Liver (tissue), 9 donors: Measurements from ENCODE around the gene ZNF768. TPM values are rescaled to one million over a fixed set of nuclear protein-coding genes. Genes with fewer than 3 reads are reported as not detected.

Experiments
- DNase-seq: peaks from one replicate; pipeline ENCODE4 v3.0.0-alpha.2; 2017; ENCODE audit warnings: low spot score
- H3K27ac ChIP-seq, 2 donors: one replicate each; pipeline ENCODE4 v1.7.0; 2013; ENCODE audit warnings: inconsistent platforms in 2 of 2, low read length in 2 of 2, control low read depth in 1 of 2, low read depth in 1 of 2, mild to moderate bottlenecking in 1 of 2
- H3K27me3 ChIP-seq, 4 donors: one replicate each; pipeline versions ENCODE4 v1.6.1 to v1.7.0; 2013; ENCODE audit warnings: low read length in 3 of 4, inconsistent platforms in 1 of 4, mild to moderate bottlenecking in 1 of 4, moderate library complexity in 1 of 4; ENCODE audit not compliant: control insufficient read depth in 4 of 4, insufficient read depth in 4 of 4
- H3K36me3 ChIP-seq, 4 donors: one replicate each; pipeline versions ENCODE4 v1.6.1 to v1.7.0; 2013; ENCODE audit warnings: low read length in 3 of 4, mild to moderate bottlenecking in 3 of 4, low read depth in 1 of 4, moderate library complexity in 1 of 4; ENCODE audit not compliant: control insufficient read depth in 4 of 4, insufficient read depth in 3 of 4
- H3K4me1 ChIP-seq, 4 donors: one replicate each; pipeline versions ENCODE4 v1.6.1 to v1.7.0; 2013; ENCODE audit warnings: low read length in 3 of 4, mild to moderate bottlenecking in 3 of 4, moderate library complexity in 1 of 4; ENCODE audit not compliant: control insufficient read depth in 4 of 4, insufficient read depth in 4 of 4
- H3K4me3 ChIP-seq, 3 donors: one replicate each; pipeline versions ENCODE4 v1.6.1 to v1.7.0; 2013; ENCODE audit warnings: low read length in 3 of 3, control low read depth in 1 of 3, low read depth in 1 of 3, mild to moderate bottlenecking in 1 of 3
- H3K9ac ChIP-seq, 2 donors: one replicate each; pipeline ENCODE4 v1.7.0; 2013; ENCODE audit warnings: low read length in 2 of 2, mild to moderate bottlenecking in 2 of 2, moderate library complexity in 2 of 2, control low read depth in 1 of 2, low read depth in 1 of 2
- H3K9me3 ChIP-seq, 4 donors: one replicate each; pipeline versions ENCODE4 v1.6.1 to v1.7.0; 2013; ENCODE audit warnings: low read length in 3 of 4; ENCODE audit not compliant: control insufficient read depth in 4 of 4
- ATF3 ChIP-seq: IDR thresholded peaks from 2 replicates; pipeline ENCODE4 v1.6.1; 2016; ENCODE audit warnings: antibody characterized with exemption
- EGR1 ChIP-seq, 2 donors: IDR thresholded peaks; 2 replicates each; pipeline ENCODE4 v1.6.1; 2016 to 2018; ENCODE audit warnings: antibody characterized with exemption in 2 of 2, low read depth in 2 of 2
- FOXA1 ChIP-seq: IDR thresholded peaks from 2 replicates; pipeline ENCODE4 v1.6.1; 2016; ENCODE audit warnings: antibody characterized with exemption
- FOXA2 ChIP-seq: IDR thresholded peaks from 2 replicates; pipeline ENCODE4 v1.6.1; 2016; ENCODE audit warnings: antibody characterized with exemption
- GABPA ChIP-seq, 2 donors: IDR thresholded peaks in 1 of 2; conservative IDR thresholded peaks in 1 of 2; 2 replicates each; pipeline ENCODE4 v1.6.1; 2016; ENCODE audit warnings: antibody characterized with exemption in 2 of 2, mild to moderate bottlenecking in 1 of 2, moderate library complexity in 1 of 2
- HNF4A ChIP-seq, 2 donors: conservative IDR thresholded peaks; 2 replicates each; pipeline ENCODE4 v1.6.1; 2016; ENCODE audit warnings: antibody characterized with exemption in 2 of 2, mild to moderate bottlenecking in 2 of 2
- HNF4G ChIP-seq: IDR thresholded peaks from 2 replicates; pipeline ENCODE4 v1.6.1; 2016; ENCODE audit warnings: antibody characterized with exemption
- JUND ChIP-seq, 2 donors: IDR thresholded peaks; 2 replicates each; pipeline ENCODE4 v1.6.1; 2016; ENCODE audit warnings: antibody characterized with exemption in 2 of 2
- MAX ChIP-seq: IDR thresholded peaks from 2 replicates; pipeline ENCODE4 v1.6.1; 2016; ENCODE audit warnings: antibody characterized with exemption
- NR2F2 ChIP-seq: IDR thresholded peaks from 2 replicates; pipeline ENCODE4 v1.6.1; 2016; ENCODE audit warnings: antibody characterized with exemption
- RAD21 ChIP-seq, 2 donors: IDR thresholded peaks; 2 replicates each; pipeline ENCODE4 v1.6.1; 2016; ENCODE audit warnings: antibody characterized with exemption in 2 of 2, mild to moderate bottlenecking in 2 of 2
- RXRA ChIP-seq, 2 donors: IDR thresholded peaks; 2 replicates each; pipeline ENCODE4 v1.6.1; 2017 to 2018; ENCODE audit warnings: antibody characterized with exemption in 2 of 2, mild to moderate bottlenecking in 1 of 2
- SP1 ChIP-seq: IDR thresholded peaks from 2 replicates; pipeline ENCODE4 v1.6.1; 2018; ENCODE audit warnings: antibody characterized with exemption, mild to moderate bottlenecking
- TAF1 ChIP-seq: conservative IDR thresholded peaks from 2 replicates; pipeline ENCODE4 v1.6.1; 2016; ENCODE audit warnings: antibody characterized with exemption, mild to moderate bottlenecking
- YY1 ChIP-seq: IDR thresholded peaks from 2 replicates; pipeline ENCODE4 v1.6.1; 2016; ENCODE audit warnings: antibody characterized with exemption, mild to moderate bottlenecking
- ZBTB33 ChIP-seq: IDR thresholded peaks from 2 replicates; pipeline ENCODE4 v1.6.1; 2016; ENCODE audit warnings: antibody characterized with exemption
- WGBS: extraction: QIAGEN DNeasy Blood & Tissue Kit; methylation state at CpG from one replicate; pipeline ENCODE4 v1.1.7; 2013; 5-methylcytosine and 5-hydroxymethylcytosine counted together
- polyA plus RNA-seq, 2 donors: library from polyadenylated mRNA; stranded (reverse) in 1 of 2; unstranded in 1 of 2; fragments of 200-250 nt in 1 of 2; fragments of >200 nt in 1 of 2; fragmentation: Nextera tagmentation in 1 of 2; extraction: Ambion mirVana in 1 of 2; gene quantifications; one replicate each; pipeline versions ENCODE4 v1.2.1 to v1.2.3, GENCODE V29; 2013 to 2015
- total RNA-seq, 2 donors: library from RNA; depleted of rRNA; stranded (reverse); fragments of >200 nt; gene quantifications; one replicate each; pipeline ENCODE4 v1.2.3, GENCODE V29; 2014
- TF ChIP-seq, protein P1 (sequence below): fragments of 150-350 bp; IDR thresholded peaks from 2 replicates; pipeline ENCODE4 v1.5.1; 2017; ENCODE audit warnings: improper control_type of control experiment, low read depth, low read length; ENCODE audit not compliant: missing input control
- TF ChIP-seq, protein P2 (sequence below): IDR thresholded peaks from 2 replicates; pipeline ENCODE4 v1.6.1; 2016; ENCODE audit warnings: antibody characterized with exemption, mild to moderate bottlenecking
- donor health status: healthy.
- donor health status: healthy.
- donor health status: healthy.
- donor health status: healthy.
- donor health status: healthy.

Gene ZNF768
- total and polyA plus RNA-seq, 4 donors, result 2.2 to 16.9 (median 10.9) TPM

DNA sequence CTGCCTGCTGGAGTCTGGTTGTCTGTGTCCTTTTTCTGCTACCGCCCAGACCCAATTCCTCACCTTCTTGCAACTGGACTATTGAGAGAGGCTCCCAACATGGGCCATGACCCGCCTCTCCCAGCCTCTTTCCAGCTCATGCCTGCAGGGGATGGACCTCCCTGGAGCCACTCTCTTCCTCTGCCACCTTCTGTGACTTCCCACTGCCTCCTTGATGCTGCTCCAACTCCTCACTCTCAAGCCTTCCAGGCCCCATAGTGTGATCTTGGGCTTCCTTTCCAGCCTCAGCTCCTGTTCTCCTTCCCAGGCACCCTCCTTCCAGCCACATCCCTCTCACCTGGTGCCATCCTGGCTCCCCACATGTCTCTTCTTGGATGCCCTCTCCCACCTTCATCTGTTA is 11.1 kb downstream of the ZNF768 start:
- Histone ChIP-seq H3K4me3 (no peak overlapping the region), H3K27me3 (no peaks in the 10 kb centered on the region), H3K4me1 (no peaks in the 10 kb centered on the region), H3K27ac (no peak overlapping the region), H3K9ac (no peak overlapping the region), H3K36me3 (peaks cover 0 to 32% (median 22%) of the 10 kb centered on the region in 4 donors), H3K9me3 (no peaks in the 10 kb centered on the region)
- no peak for DNase-seq
- TF ChIP-seq TAF1 (no peak), SP1 (no peak), RAD21 (IDR thresholded peaks at IDR 0.05) (no peak), FOXA1 (no peak), YY1 (no peak), RXRA (IDR thresholded peaks at IDR 0.05) (no peak), JUND (IDR thresholded peaks at IDR 0.05) (no peak), NR2F2 (no peak), FOXA2 (no peak), EGR1 (IDR thresholded peaks at IDR 0.05; ENCODE audit: low read depth in 2 of 2) (no peak), ATF3 (no peak), MAX (no peak), ZBTB33 (no peak)
- TF ChIP-seq, protein P1, sequence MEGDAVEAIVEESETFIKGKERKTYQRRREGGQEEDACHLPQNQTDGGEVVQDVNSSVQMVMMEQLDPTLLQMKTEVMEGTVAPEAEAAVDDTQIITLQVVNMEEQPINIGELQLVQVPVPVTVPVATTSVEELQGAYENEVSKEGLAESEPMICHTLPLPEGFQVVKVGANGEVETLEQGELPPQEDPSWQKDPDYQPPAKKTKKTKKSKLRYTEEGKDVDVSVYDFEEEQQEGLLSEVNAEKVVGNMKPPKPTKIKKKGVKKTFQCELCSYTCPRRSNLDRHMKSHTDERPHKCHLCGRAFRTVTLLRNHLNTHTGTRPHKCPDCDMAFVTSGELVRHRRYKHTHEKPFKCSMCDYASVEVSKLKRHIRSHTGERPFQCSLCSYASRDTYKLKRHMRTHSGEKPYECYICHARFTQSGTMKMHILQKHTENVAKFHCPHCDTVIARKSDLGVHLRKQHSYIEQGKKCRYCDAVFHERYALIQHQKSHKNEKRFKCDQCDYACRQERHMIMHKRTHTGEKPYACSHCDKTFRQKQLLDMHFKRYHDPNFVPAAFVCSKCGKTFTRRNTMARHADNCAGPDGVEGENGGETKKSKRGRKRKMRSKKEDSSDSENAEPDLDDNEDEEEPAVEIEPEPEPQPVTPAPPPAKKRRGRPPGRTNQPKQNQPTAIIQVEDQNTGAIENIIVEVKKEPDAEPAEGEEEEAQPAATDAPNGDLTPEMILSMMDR, result no peak
- TF ChIP-seq, protein P2, sequence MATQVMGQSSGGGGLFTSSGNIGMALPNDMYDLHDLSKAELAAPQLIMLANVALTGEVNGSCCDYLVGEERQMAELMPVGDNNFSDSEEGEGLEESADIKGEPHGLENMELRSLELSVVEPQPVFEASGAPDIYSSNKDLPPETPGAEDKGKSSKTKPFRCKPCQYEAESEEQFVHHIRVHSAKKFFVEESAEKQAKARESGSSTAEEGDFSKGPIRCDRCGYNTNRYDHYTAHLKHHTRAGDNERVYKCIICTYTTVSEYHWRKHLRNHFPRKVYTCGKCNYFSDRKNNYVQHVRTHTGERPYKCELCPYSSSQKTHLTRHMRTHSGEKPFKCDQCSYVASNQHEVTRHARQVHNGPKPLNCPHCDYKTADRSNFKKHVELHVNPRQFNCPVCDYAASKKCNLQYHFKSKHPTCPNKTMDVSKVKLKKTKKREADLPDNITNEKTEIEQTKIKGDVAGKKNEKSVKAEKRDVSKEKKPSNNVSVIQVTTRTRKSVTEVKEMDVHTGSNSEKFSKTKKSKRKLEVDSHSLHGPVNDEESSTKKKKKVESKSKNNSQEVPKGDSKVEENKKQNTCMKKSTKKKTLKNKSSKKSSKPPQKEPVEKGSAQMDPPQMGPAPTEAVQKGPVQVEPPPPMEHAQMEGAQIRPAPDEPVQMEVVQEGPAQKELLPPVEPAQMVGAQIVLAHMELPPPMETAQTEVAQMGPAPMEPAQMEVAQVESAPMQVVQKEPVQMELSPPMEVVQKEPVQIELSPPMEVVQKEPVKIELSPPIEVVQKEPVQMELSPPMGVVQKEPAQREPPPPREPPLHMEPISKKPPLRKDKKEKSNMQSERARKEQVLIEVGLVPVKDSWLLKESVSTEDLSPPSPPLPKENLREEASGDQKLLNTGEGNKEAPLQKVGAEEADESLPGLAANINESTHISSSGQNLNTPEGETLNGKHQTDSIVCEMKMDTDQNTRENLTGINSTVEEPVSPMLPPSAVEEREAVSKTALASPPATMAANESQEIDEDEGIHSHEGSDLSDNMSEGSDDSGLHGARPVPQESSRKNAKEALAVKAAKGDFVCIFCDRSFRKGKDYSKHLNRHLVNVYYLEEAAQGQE, result no peak
- 88% methylated on average over 2 of the region's 2 CpGs for WGBS

GRCh38 chr16:30511509-30511908 is 14.9 kb downstream of the ZNF768 start:
- no peak overlapping the region for H3K9ac ChIP-seq
- peaks cover 0 to 26% (median 22%) of the 10 kb centered on the region in 4 donors for H3K36me3 ChIP-seq
- DNase-seq, result no peak
- H3K27me3 ChIP-seq, result no peaks in the 10 kb centered on the region
- WGBS, result 98% methylated on average over 3 of the region's 3 CpGs
- no peak overlapping the region for H3K27ac ChIP-seq
- no peak overlapping the region for H3K4me3 ChIP-seq
- H3K4me1 ChIP-seq, result no peaks in the 10 kb centered on the region
- H3K9me3 ChIP-seq, result no peaks in the 10 kb centered on the region
- TF ChIP-seq JUND (IDR thresholded peaks at IDR 0.05), result no peak
- TF ChIP-seq TAF1, result no peak
- TF ChIP-seq HNF4A (conservative IDR thresholded peaks at IDR 0.05), result no peak
- no peak for TF ChIP-seq GABPA (IDR thresholded peaks at IDR 0.05 in 1 of 2, conservative IDR thresholded peaks at IDR 0.05 in 1 of 2)
- no peak for TF ChIP-seq RXRA (IDR thresholded peaks at IDR 0.05)
- TF ChIP-seq FOXA2, result no peak
- TF ChIP-seq HNF4G, result no peak
- no peak for TF ChIP-seq ATF3
- TF ChIP-seq, protein P2, result no peak
- no peak for TF ChIP-seq MAX
- no peak for TF ChIP-seq EGR1 (IDR thresholded peaks at IDR 0.05; ENCODE audit: low read depth in 2 of 2)
- TF ChIP-seq RAD21 (IDR thresholded peaks at IDR 0.05), result no peak
